ENCODE measurements around the gene INAFM1. TPM values are rescaled to one million over a fixed set of nuclear protein-coding genes. Genes with fewer than 3 reads are reported as not detected.

INAFM1 gene
- total and polyA plus RNA-seq, 9 of the 15 experiments (the other 6 are each of a cell fraction or from before 2014, with no cell fraction given), result 0.71 to 30.9 (median 3.1) TPM

- TF ChIP-seq GABPA (tag; conservative IDR thresholded peaks at IDR 0.05; ENCODE audit: low read depth) (peak; percentile 75), SNIP1 (IDR thresholded peaks at IDR 0.05; ENCODE audit: low read depth) (no peak), CBX1 (IDR thresholded peaks at IDR 0.05; ENCODE audit: low read depth) (peak; percentile 82), VEZF1 (CRISPR knock-in tag; IDR thresholded peaks at IDR 0.05) (no peak; the same call in 1 of the 2 replicates), ZBTB49 (CRISPR knock-in tag; IDR thresholded peaks at IDR 0.05; ENCODE audit: borderline replicate concordance) (no peak), TARDBP (IDR thresholded peaks at IDR 0.05) (no peak), KLF10 (CRISPR knock-in tag; IDR thresholded peaks at IDR 0.05) (no peak), DPF2 (IDR thresholded peaks at IDR 0.05) (peak; percentile 38; the same call in 1 of the 2 replicates), ELF1 (tag; IDR thresholded peaks at IDR 0.05) (no peak), KAT2B (IDR thresholded peaks at IDR 0.05; ENCODE audit: low read depth, low read length) (no peak), ELK1 (CRISPR knock-in tag; IDR thresholded peaks at IDR 0.05) (no peak), CBFA2T3 (IDR thresholded peaks at IDR 0.05) (peak; percentile 51), E2F4 (CRISPR knock-in tag; IDR thresholded peaks at IDR 0.05; ENCODE audit: low read depth) (no peak), PRDM10 (IDR thresholded peaks at IDR 0.05; ENCODE audit: partially characterized antibody) (no peak), HMBOX1 (IDR thresholded peaks at IDR 0.05) (0 out of 2 replicates have a peak, but pooled peaks have one; percentile 7), POLR2H (tag; IDR thresholded peaks at IDR 0.05; ENCODE audit: low read depth) (peak; percentile 85)
Measured at GRCh38 chr19:47226426-47227351, 48.0 kb upstream of the INAFM1 start (continued).

Measured in K562 (cell line).